PC-9 (cell line): ENCODE results near the gene TRAPPC10.

Source experiments
- EZH2 ChIP-seq: fragments of 200-600 bp; sonication (generic); IDR thresholded peaks from 2 replicates; pipeline ENCODE4 v1.8.0; 2017; ENCODE audit warnings: antibody characterized with exemption, low read depth
- TF ChIP-seq, protein P1 (sequence below): fragments of 200-600 bp; sonication (generic); conservative IDR thresholded peaks from 2 replicates; pipeline ENCODE4 v1.6.1; 2017; ENCODE audit warnings: mixed run types, antibody characterized with exemption, mild to moderate bottlenecking, moderate library complexity

DNA sequence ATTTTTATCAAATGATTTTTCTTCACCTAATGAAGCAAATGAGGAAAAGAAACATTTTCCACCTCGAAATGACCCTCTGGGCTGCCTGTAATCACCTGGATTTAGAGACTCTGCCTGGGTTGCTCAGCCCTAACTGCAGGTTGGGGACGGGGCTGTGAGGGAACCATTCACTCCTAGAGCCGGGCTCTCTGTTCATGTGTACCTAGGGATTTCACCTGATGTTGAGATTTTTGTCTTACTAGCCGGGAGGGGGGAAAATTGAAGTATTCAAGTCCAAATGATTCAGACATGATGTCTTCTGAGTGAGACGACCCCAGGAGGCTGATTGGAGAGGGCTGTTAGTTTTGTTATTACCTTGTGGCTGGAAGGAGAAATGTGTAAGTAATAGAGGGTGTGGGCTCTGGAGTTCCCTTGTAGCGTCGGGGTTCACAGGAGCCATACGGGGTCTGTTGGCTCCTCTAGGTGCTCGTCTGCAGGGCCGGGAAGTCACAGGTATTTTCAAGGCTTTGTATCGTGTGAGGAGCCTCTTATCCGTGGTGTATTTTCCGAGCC is 52.8 kb downstream of the TRAPPC10 start:
- TF ChIP-seq, protein P1, sequence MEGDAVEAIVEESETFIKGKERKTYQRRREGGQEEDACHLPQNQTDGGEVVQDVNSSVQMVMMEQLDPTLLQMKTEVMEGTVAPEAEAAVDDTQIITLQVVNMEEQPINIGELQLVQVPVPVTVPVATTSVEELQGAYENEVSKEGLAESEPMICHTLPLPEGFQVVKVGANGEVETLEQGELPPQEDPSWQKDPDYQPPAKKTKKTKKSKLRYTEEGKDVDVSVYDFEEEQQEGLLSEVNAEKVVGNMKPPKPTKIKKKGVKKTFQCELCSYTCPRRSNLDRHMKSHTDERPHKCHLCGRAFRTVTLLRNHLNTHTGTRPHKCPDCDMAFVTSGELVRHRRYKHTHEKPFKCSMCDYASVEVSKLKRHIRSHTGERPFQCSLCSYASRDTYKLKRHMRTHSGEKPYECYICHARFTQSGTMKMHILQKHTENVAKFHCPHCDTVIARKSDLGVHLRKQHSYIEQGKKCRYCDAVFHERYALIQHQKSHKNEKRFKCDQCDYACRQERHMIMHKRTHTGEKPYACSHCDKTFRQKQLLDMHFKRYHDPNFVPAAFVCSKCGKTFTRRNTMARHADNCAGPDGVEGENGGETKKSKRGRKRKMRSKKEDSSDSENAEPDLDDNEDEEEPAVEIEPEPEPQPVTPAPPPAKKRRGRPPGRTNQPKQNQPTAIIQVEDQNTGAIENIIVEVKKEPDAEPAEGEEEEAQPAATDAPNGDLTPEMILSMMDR, result no peak
- no peak for TF ChIP-seq EZH2
